Retinal pigment epithelial cell (primary cell): Measurements from ENCODE around the gene NUDCD3.

Experiments used
- DNase-seq: peaks from one replicate; pipeline ENCODE4 v3.0.0-alpha.2; 2010; ENCODE audit warnings: low read depth
- H3K4me3 ChIP-seq: 2 replicates; pipeline ENCODE4 v1.5.1; 2011; ENCODE audit warnings: mild to moderate bottlenecking, low read length, control low read depth, moderate library complexity
- TF ChIP-seq, protein P1 (sequence below): conservative IDR thresholded peaks from 2 replicates; pipeline ENCODE4 v1.5.1; 2011; ENCODE audit warnings: low read depth, low read length, control low read depth, inconsistent platforms

The NUDCD3 gene

DNA sequence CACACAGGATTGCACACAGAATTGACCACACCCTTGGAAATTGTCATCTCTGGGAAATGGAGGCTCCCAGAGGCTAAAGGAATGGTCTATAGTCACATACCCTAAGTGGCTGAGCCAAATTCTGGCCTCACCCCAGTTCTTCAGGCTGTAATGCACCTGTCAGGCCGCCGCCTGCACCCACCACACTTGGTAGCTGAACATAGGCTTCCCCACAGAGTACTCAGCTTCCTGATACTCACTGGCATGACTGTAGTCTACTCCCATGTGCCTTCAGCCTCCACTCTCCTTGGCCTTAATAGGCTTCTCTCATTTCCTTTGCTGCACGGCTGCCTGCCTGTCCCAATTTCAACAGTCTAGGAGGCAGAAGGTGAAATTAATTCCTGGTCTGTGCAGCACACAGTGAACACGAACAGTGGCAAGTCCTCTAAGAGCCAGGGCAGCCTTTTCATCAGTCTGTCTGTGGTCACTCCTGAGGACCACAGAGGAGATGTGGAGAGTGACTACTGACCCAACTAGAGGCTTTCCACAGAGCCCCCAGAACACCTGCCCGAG, 42.5 kb downstream of the NUDCD3 start:
- DNase-seq, result no peak
- TF ChIP-seq, protein P1, sequence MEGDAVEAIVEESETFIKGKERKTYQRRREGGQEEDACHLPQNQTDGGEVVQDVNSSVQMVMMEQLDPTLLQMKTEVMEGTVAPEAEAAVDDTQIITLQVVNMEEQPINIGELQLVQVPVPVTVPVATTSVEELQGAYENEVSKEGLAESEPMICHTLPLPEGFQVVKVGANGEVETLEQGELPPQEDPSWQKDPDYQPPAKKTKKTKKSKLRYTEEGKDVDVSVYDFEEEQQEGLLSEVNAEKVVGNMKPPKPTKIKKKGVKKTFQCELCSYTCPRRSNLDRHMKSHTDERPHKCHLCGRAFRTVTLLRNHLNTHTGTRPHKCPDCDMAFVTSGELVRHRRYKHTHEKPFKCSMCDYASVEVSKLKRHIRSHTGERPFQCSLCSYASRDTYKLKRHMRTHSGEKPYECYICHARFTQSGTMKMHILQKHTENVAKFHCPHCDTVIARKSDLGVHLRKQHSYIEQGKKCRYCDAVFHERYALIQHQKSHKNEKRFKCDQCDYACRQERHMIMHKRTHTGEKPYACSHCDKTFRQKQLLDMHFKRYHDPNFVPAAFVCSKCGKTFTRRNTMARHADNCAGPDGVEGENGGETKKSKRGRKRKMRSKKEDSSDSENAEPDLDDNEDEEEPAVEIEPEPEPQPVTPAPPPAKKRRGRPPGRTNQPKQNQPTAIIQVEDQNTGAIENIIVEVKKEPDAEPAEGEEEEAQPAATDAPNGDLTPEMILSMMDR, result no peak
- no peak overlapping the region for H3K4me3 ChIP-seq

DNA sequence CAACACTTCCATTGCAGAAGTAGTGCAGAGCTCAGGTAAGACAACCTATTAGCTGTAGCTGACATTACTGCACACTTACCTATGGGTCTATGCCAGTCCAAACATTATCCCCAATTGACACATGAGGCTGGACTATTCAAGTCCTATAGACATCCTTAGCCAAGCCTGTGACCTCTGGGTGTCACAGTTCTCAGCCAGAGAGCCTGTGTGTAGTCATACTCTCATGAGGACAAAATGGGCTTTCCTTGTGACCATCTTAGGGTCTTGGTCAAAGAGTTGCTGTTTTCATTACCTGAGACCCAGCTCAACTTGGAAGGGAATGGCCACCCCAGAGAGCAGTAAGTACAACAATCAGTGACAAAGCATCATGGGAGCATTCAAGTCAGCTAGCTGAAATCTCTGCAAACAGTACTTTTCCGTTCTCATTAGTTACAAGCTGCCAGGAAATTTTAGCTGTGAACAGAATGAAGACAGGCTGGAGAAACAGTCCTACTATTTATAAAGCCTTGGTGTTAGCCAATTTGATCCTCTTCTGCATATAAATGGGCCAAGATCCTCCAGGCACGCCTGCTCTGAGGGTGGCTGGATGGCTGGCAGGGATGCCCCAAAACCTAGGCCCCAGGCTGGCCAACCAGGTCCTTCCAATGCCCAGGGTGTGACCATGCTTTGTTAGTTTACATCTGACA, 44.3 kb downstream of the NUDCD3 start:
- TF ChIP-seq, protein P1, result no peak
- no peak for DNase-seq
- H3K4me3 ChIP-seq, result no peak overlapping the region

DNA sequence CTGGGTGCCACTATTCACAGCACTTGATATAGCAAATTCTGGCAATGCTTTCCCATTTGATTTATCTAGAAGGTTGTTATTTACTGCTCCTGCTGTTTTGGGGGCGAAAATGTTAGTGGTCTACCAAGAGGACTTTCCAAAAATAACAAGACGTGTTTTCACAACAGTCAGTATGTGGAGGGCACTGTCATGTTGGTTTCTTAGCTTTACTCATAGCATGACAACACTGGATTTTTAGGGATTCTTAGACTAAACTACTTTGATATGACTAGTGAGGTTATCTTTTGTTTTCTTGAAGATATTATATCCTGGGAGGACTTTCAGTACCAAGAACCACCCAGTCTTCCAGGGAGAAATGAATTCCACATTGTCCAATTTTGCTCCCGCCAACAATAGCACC, 49.4 kb downstream of the NUDCD3 start:
- TF ChIP-seq, protein P1, result no peak
- H3K4me3 ChIP-seq, result no peak overlapping the region
- DNase-seq, result no peak

DNA sequence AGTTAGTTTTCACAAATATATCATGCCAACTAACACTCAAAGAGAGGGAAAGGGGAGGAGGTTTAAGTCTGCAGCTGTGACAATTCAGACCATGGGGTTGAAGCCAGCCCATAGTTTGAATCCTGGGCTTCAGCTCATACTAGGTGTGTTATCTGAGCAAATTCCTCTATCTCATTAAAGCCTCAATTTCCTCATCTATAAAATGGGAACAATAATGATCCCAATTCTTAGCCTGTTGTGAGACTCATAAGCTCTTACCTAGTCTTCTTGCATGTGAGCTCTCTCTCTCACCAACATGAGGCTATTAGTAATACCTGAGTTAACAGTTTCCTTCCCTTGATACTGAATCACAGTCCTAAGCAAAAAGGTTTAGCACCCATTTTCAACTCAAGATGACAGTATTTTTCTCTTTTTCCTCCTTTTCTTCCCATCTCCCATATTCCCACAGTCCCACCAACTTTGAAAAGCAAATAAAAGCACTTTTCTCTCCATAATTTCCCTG, 49.8 kb downstream of the NUDCD3 start:
- TF ChIP-seq, protein P1, result no peak
- no peak overlapping the region for H3K4me3 ChIP-seq
- no peak for DNase-seq

DNA sequence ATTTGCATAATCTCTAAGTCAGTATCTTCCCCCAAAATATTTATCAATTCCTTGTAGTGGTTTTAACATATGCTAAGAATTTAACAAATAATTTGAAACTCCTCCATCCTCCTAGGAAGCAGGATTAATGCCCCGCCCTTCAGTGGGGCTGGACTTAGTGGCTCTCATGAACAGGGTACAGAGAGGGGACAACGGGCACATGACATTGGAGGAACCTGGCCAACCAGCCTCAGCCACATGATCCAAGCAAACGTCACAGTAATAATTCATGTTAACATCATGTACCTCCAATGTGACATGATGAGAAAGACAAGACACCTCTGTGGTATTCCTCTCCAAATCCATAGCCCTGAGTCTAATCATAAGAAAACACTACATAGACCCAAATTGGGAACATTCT, 50.5 kb downstream of the NUDCD3 start:
- TF ChIP-seq, protein P1, result no peak

DNA sequence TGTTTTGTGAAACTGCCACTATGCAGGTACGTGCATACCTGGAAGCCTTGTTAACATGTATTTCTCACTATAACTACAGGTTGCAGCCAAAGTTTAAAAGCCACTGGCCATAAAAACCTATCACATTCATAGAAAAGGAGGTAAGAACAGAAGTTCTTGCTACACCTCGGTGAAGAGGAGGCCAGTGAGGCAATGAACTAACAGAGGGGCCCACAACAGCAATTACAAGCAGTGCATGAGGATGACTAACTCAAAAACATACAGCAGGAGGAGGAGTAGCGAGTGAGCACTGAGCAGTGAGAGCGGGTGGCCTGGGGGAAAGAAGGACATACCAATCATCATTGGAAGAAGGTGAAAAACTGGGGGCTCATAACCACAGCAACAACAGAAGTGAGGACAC, 51.6 kb downstream of the NUDCD3 start:
- TF ChIP-seq, protein P1, result no peak
- DNase-seq, result no peak
- H3K4me3 ChIP-seq, result no peak overlapping the region

More for the DNA sequence above, 50.5 kb downstream of the NUDCD3 start:
- no peak for DNase-seq
- H3K4me3 ChIP-seq, result no peak overlapping the region

DNA sequence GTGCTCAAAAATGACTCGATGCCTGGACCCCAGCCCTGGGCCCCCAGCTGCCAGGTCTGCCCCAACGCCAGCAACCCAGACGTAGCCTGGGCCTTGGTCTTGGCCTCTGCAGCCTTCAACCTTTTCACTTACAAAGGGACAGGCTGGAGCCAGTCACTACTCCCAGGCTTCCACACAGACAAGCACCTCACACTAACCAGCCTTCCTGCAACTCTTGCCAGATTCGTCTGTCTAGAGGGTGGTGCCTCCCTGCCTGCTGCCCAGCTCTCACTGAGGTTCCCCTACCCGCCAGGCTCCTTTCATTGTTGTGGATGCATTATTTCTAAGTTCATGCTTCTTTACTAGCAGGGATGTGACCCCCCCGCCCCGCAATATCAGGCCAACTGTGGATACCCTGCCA, 56.3 kb downstream of the NUDCD3 start:
- TF ChIP-seq, protein P1, result no peak
- no peak overlapping the region for H3K4me3 ChIP-seq
- DNase-seq, result no peak
